22Rv1 (cell line): ENCODE data around the gene TTC7B.

Source experiments
- CTCF ChIP-seq: fragments of 450-650 bp; IDR thresholded peaks from 2 replicates; pipeline ENCODE4 v1.5.1; 2017; ENCODE audit warnings: mild to moderate bottlenecking
- ZFX ChIP-seq: fragments of 450-650 bp; IDR thresholded peaks from 2 replicates; pipeline ENCODE4 v1.6.1; 2017; ENCODE audit warnings: antibody characterized with exemption, borderline replicate concordance

GRCh38 chr14:90714811-90715210 is 101.4 kb downstream of the TTC7B start:
- TF ChIP-seq CTCF (no peak), ZFX (no peak)
